Type B pancreatic cell (in vitro differentiated cells): Measurements from ENCODE around the gene ZNF697. TPM values are rescaled to one million over a fixed set of nuclear protein-coding genes. Genes with fewer than 3 reads are reported as not detected.
"Not testable (repeated sequence)": the region's sequence is repeated elsewhere in the genome, so short reads cannot be mapped to it uniquely, and the experiment has no call there.

Experiments
- DNase-seq: peaks from one replicate; pipeline ENCODE4 v3.0.0; 2021; ENCODE audit warnings: mixed read lengths; ENCODE audit not compliant: unreplicated experiment; ENCODE audit errors: extremely low spot score
- H3K27ac Mint-ChIP-seq: 2 replicates; pipeline ENCODE4 v1.8.0; 2021; ENCODE audit warnings: mild to moderate bottlenecking, mixed read lengths
- H3K27me3 Mint-ChIP-seq: 2 replicates; pipeline ENCODE4 v1.8.0; 2021; ENCODE audit warnings: mixed read lengths
- H3K36me3 Mint-ChIP-seq: 2 replicates; pipeline ENCODE4 v1.8.0; 2021; ENCODE audit warnings: mixed read lengths
- H3K4me1 Mint-ChIP-seq: one replicate; pipeline ENCODE4 v1.8.0; 2021; ENCODE audit warnings: mixed read lengths; ENCODE audit not compliant: unreplicated experiment
- H3K4me3 Mint-ChIP-seq: 2 replicates; pipeline ENCODE4 v1.8.0; 2021; ENCODE audit warnings: mild to moderate bottlenecking, mixed read lengths
- H3K9me3 Mint-ChIP-seq: 2 replicates; pipeline ENCODE4 v1.8.0; 2021; ENCODE audit warnings: mixed read lengths
- CTCF ChIP-seq: fragments of 200-600 bp; sonication (generic); conservative IDR thresholded peaks from 2 replicates; pipeline ENCODE4 v1.5.0; 2021; ENCODE audit warnings: antibody characterized with exemption, mild to moderate bottlenecking
- total RNA-seq: library from RNA; stranded (reverse); gene quantifications from 2 replicates; pipeline ENCODE4 v1.2.1, GENCODE V29; 2021; ENCODE audit warnings: low replicate concordance

The ZNF697 gene
- total RNA-seq, 1 donor from 2014 or later, result 11.8 TPM

- H3K9me3 Mint-ChIP-seq, result no peaks in the 10 kb centered on the region
- H3K27me3 Mint-ChIP-seq, result no peaks in the 10 kb centered on the region
- no peaks in the 10 kb centered on the region for H3K36me3 Mint-ChIP-seq
- H3K27ac Mint-ChIP-seq, result no peak overlapping the region
- no peaks in the 10 kb centered on the region for H3K4me1 Mint-ChIP-seq
- H3K4me3 Mint-ChIP-seq, result no peak overlapping the region
- no peak for DNase-seq
- no peak for TF ChIP-seq CTCF
These were observed 74.2 kb downstream of the ZNF697 start for GRCh38 chr1:119573886-119574285.

- not testable (repeated sequence) for H3K9me3 Mint-ChIP-seq, H3K36me3 Mint-ChIP-seq, H3K4me1 Mint-ChIP-seq, DNase-seq, H3K27me3 Mint-ChIP-seq, H3K27ac Mint-ChIP-seq, H3K4me3 Mint-ChIP-seq
- TF ChIP-seq CTCF, result peak; percentile 28
These were observed 78.0 kb downstream of the ZNF697 start for GRCh38 chr1:119569930-119570622.

Other genes starting within 250 kb of the ZNF697 start
- 1.2 and 6.1 TPM in 2 replicates for gene HSD3B2, start 233.1 kb downstream of the ZNF697 start, total RNA-seq
- gene HSD3B1, start 141.1 kb downstream of the ZNF697 start, total RNA-seq, result 1.3 and 10.3 TPM in 2 replicates
- gene PHGDH, start 63.7 kb upstream of the ZNF697 start, total RNA-seq, result 195 and 217 TPM in 2 replicates
- gene HMGCS2, start 120.6 kb upstream of the ZNF697 start, total RNA-seq, result 19.1 and 34.7 TPM in 2 replicates
- gene REG4, start 163.2 kb upstream of the ZNF697 start, total RNA-seq, result 4.3 and 5.8 TPM in 2 replicates
- gene ADAM30, start 248.2 kb upstream of the ZNF697 start, total RNA-seq, result not detected in 2 replicates